ENCODE results near the gene TMEM91. TPM values are rescaled to one million over a fixed set of nuclear protein-coding genes. Genes with fewer than 3 reads are reported as not detected.

TMEM91 gene
- polyA plus RNA-seq, 1 donor from 2014 or later, result 24.4 TPM

- Histone ChIP-seq H3K27ac (ENCODE audit: low read length) (no peak overlapping the region), H3K9ac (ENCODE audit: low read length) (no peak overlapping the region), H3K4me2 (ENCODE audit: low read length) (no peak overlapping the region), H3K79me2 (replicated peaks; ENCODE audit: insufficient read depth, low read length) (peaks cover 22% of the 10 kb centered on the region), H3F3A (ENCODE audit: insufficient read depth, low read length, poor library complexity, severe bottlenecking) (peaks cover 8% of the 10 kb centered on the region), H4K20me1 (ENCODE audit: insufficient read depth) (no peaks in the 10 kb centered on the region), H3K9me3 (ENCODE audit: low read length) (no peaks in the 10 kb centered on the region), H2AFZ (ENCODE audit: low read depth, low read length) (no peak overlapping the region), H3K9me2 (ENCODE audit: insufficient read depth, low read length) (no peaks in the 10 kb centered on the region), H3K4me3 (ENCODE audit: low read length) (no peak overlapping the region), H3K36me3 (ENCODE audit: insufficient read depth, low read length) (no peaks in the 10 kb centered on the region), H3K27me3 (ENCODE audit: insufficient read depth, low read depth, low read length) (no peaks in the 10 kb centered on the region)
- no peak for TF ChIP-seq POLR2AphosphoS5 (IDR thresholded peaks at IDR 0.05)
- no peak for TF ChIP-seq REST (IDR thresholded peaks at IDR 0.05; ENCODE audit: borderline replicate concordance)
- TF ChIP-seq EP300 (conservative IDR thresholded peaks at IDR 0.05; ENCODE audit: poor library complexity, severe bottlenecking), result no peak
- TF ChIP-seq MXI1 (conservative IDR thresholded peaks at IDR 0.05; ENCODE audit: poor library complexity, severe bottlenecking), result no peak
- TF ChIP-seq TAF1 (IDR thresholded peaks at IDR 0.05; ENCODE audit: low read depth), result no peak
- TF ChIP-seq EZH2 (IDR thresholded peaks at IDR 0.05; ENCODE audit: borderline replicate concordance, insufficient read depth, low read length, poor library complexity, severe bottlenecking), result no peak
- no peak for TF ChIP-seq SMC3 (conservative IDR thresholded peaks at IDR 0.05; ENCODE audit: poor library complexity)
Observed at GRCh38 chr19:41362143-41362847, 14.0 kb upstream of the TMEM91 start.

- peaks cover 8% of the 10 kb centered on the region for H3F3A ChIP-seq (ENCODE audit: insufficient read depth, low read length, poor library complexity, severe bottlenecking)
- H3K9me3 ChIP-seq (ENCODE audit: low read length), result no peaks in the 10 kb centered on the region
- TF ChIP-seq SMC3 (conservative IDR thresholded peaks at IDR 0.05; ENCODE audit: poor library complexity) (no peak), RAD21 (conservative IDR thresholded peaks at IDR 0.05) (no peak), CTCF (IDR thresholded peaks at IDR 0.05; ENCODE audit: poor library complexity, severe bottlenecking) (no peak), TAF1 (IDR thresholded peaks at IDR 0.05; ENCODE audit: low read depth) (no peak), REST (IDR thresholded peaks at IDR 0.05; ENCODE audit: borderline replicate concordance) (no peak), EP300 (conservative IDR thresholded peaks at IDR 0.05; ENCODE audit: poor library complexity, severe bottlenecking) (no peak), EZH2 (IDR thresholded peaks at IDR 0.05; ENCODE audit: borderline replicate concordance, insufficient read depth, low read length, poor library complexity, severe bottlenecking) (no peak), POLR2AphosphoS5 (IDR thresholded peaks at IDR 0.05) (no peak), MXI1 (conservative IDR thresholded peaks at IDR 0.05; ENCODE audit: poor library complexity, severe bottlenecking) (no peak)
- peaks cover 22% of the 10 kb centered on the region for H3K79me2 ChIP-seq (replicated peaks; ENCODE audit: insufficient read depth, low read length)
- H2AFZ ChIP-seq (ENCODE audit: low read depth, low read length), result peak overlapping the region; percentile 43
- H3K27ac ChIP-seq (ENCODE audit: low read length), result peak overlapping the region; percentile 97
- peak overlapping the region; percentile 68 for H3K4me3 ChIP-seq (ENCODE audit: low read length)
- peak overlapping the region; percentile 37 for H3K4me2 ChIP-seq (ENCODE audit: low read length)
- no peaks in the 10 kb centered on the region for H3K9me2 ChIP-seq (ENCODE audit: insufficient read depth, low read length)
- H3K36me3 ChIP-seq (ENCODE audit: insufficient read depth, low read length), result no peaks in the 10 kb centered on the region
- H4K20me1 ChIP-seq (ENCODE audit: insufficient read depth), result no peaks in the 10 kb centered on the region
- peak overlapping the region; percentile 91 for H3K9ac ChIP-seq (ENCODE audit: low read length)
- H3K27me3 ChIP-seq (ENCODE audit: insufficient read depth, low read depth, low read length), result no peaks in the 10 kb centered on the region
Observed at GRCh38 chr19:41363371-41363752, 13.0 kb upstream of the TMEM91 start.

Data from neural cell (in vitro differentiated cells).